Stimulated activated CD4-positive, alpha-beta T cell treated with anti-CD3 and anti-CD28 coated beads, Interleukin-15, amount 100 ng/mL, for 48 hours (primary cell): ENCODE results near the gene SELP.

Experiments used
- DNase-seq, 2 donors: peaks; one replicate each; pipeline ENCODE4 v3.0.0-alpha.2; 2020; ENCODE audit warnings: low read depth in 2 of 2

Gene SELP

DNA sequence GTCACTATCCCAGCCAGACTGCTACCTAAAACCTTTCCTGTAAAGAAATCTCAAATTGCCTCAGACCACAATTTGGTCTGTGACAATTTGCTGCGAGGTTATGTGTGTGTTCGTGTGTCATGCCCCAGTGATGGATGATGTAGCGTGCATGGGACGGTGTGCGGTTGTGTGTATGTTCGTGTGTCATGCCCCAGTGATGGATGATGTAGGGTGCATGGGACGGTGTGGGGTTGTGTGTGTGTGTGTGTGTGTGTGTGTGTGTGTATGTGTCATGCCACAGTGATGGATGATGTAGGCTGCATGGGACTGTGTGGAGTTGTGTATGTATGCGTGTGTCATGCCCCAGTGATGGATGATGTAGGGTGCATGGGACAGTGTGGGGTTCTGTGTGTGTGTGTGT lies 9.4 kb downstream of the SELP start:
- no peak for DNase-seq

DNA sequence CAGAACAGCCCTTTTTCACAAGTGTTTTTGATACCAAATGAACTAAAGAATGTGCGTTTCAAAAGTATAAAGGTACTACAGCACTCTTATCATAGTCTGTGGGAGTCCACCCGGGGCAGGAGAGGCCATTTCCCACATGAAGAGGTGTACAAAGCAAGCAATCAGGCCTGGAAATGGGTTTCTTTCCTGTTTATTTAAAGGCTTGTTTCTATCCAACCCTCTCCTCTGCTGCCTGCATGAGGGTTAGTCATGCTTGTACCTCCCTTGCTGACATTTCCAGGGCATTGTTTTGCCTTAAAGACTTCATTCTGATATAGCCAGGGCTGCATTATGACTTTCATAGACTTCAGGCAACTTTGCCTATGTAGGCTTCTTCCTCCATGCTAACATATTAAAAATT lies 11.6 kb downstream of the SELP start:
- no peak for DNase-seq

DNA sequence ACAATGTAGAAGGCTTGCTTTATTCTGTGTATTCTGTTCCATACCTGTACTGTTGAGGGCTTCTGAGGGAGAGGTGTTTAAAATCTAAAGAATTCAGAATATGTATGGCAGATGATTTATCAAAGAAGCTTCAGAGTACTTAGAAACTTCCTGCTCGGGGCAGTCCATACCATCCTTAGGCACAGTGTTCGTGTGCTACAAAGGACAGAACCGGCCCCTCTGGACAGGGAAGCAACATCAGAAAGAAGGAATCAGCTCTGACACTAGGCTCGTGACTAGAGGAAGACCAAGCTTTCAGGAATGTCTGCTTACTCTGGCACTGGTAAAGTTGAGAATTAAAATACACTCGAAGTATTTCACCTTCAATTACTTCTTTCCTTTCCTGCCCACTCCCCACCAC lies 14.1 kb downstream of the SELP start:
- DNase-seq, result no peak

DNA sequence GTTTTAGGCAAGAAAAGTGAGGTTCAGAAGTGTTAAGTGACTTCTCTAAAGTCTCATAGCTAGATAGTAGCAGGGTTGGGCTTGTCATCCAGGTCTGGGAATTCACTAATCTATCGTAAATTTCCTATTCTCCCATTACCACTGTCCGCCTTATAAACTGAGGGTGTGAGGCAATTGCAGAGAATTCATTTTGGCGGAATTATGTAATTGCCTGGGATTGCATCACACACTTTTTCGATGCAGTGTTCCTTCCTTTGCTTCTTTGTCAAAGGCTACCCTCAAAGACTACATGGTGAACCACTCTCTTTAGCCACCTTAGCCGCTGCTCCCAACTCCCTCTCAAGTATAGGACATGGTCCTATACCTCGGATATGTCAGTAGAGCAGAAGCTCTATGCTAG lies 19.1 kb downstream of the SELP start:
- no peak for DNase-seq

DNA sequence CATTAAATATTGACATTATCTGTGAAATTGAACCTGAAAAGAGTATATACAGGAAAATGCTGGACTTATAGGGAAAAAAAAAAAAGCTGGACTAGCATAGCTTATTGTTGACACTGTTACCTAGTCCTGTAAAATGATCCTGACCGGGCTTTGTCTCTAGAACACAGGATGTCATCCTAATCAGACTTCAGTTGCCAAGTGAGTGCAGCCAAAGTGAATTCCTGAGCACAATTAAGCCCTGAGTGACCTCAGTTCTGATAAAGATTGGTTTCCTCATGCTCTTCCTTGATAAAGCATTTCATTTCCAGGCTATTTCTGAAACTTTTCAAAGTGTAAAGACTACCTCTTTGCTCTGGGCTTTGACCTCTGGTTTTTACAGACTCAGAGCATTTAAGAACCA lies 19.8 kb downstream of the SELP start:
- DNase-seq, result no peak

DNA sequence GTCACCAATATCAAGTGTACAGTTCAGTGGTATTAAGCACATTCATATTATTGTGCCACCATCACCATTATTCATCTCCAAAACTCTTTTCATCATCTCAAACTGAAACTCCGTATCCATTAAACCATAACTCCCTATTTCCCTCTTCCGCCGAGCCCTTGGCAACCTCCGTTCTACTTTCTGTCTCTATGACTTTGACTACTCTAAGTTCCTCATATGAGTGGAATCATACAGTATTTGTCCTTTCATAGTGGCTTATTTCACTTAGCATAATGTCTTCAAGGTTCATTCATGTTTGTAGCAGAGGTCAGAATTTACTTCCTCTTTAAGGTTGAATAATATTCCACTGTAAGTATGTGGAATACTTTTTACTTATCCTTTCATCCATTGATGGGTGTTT lies 21.7 kb downstream of the SELP start:
- no peak for DNase-seq

DNA sequence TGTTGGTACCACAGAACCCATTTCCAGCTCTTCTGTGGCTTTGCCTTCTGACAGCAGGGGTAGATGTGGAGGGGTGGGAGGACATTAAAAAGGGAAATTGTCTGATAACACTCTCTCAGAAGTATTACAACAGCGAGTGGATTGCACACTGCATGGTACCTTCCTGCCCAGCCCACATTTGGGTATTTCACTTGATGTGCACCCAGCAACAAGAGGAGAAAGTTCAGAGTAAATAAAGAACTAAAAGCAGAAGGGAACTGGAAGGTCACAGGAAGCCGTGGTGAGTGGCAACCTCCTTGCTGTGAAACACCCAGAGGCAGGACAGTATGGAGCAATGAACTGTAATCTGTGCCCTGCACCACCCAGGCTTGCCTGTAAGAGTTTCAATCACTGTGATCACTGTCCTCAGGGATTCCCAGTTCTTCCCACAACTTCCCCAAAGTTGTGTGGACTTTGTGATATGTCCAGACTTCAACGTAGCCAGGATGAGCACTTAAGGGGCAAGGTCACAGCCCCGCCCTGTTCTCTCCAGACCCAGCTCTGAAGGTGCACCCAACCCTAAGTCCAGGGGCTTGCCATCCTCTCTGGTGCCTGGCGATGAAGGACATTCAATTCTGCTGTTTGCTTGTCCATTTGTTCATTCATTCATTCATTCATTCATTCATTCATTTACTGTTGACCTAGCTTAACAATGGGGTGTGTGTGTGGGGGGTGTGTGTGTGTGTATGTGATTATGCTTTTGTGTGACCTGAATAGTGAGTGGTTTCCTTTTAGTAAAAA lies 25.0 kb downstream of the SELP start:
- DNase-seq, result no peak

DNA sequence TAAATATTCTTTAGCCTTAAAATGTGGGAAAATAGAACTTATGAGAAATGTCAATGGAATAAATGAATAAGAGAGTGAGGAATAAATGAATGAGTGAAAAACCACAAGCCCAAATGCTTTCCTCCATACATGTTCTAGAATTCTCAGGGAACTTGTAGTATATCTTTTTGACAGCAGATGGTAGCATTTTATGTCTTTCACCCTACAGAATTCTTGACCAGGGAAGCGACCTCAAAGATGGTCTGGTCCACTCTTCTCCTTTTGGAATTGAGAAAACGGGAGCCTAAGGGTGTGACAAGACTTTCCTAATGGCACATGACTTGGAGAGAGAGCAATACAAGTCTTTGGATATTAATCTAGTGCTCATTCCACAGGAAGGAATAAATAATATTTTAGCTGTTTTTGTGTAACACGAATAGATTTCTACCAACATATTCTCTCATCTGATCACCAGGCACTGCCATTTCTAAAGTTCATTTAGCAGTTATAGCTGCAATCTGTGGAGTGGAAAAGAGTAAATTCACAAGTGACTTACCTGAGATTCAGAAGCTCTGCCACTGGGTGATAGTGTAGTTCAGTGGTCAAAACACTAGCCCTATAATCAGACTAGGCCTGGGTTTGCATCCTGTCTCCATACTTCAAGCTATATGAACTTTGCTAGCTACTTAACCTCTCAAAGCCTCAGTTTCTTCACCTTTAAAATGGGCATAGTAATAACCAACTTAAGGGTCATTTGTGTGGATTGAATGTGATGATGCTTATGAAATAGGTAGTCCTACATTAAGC lies 28.6 kb downstream of the SELP start:
- no peak for DNase-seq

DNA sequence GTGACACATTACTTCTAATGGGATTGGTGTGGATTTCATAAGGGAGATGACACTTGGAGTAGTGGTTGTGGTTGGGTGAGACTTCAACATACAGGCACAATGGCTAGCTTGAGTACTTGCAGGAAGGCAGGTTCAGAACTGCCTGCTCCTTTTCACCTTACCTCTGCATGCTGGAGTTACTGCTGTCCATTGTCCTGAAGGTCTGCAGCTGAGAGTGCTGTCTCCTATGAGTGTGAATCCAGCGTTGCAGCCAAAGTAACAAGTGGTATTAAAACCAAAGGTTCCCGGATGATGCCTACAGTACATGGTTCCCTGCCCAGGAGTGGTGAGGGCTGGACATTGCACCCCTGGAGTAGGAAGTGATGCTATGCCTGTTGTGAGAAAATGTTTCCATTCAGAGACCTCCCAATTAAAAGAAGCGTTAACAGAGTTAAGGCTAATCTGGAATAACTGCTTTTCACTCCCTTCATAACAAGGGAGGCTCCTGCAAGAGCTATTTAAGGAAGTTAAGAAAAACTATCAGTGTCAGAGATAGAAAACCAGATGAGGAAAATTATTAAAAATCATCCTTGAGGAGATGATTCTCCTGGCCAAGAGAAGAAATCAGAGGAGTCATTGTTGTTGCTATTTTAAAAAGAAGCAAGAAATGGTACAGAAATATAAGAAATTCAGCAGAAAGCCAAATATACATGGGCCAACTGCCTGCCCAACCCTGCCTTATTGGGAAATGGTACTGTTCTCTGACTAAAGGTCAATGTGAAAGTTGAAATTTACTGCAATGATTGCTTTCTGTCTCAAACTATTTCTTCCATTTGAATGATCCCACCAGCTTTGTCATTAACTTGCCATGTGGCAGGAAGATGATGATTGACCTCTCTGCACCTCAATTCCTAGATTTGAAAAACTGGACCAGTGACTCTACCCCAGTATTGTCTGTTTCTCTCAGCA lies 33.9 kb downstream of the SELP start:
- DNase-seq, result peak in 1 of 2 donors; percentile 17

DNA sequence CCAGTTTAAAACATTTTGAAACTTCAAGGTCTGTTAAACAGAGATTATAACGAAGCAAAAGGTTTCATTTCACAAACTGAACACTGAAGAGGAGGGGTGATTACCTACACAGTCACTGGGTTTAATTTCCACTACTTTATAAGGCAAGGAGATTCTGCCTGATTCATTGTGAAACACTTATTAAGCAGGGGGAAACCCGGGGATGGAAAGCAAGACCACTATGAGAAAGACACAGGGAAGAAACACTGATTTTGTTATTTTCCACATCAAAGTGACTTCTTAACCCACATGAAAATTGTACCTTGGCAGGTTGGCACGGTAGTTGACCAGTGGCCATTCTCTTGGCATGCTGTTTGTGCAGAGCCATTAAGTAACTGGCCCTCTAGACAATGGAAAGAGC lies 35.5 kb downstream of the SELP start:
- DNase-seq, result peak in 1 of 2 donors; percentile 35

DNA sequence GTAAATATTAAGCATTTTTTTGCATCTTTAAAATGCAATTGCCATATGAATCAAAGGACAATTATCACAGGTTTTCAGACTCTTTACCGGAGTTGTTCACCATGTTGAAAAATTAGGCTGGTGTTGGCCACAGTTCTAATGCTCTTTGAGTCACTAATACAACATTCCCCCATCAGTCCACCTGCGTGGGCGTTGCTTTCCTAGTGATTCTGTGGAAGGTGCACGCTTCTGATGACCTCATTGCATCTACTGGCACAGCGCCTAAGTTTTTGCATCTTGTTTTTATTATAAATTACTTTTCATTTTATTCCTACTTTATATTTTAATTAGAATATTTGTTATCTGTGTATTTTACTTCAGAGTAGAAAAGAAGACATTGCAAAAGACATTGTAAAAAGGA lies 39.0 kb downstream of the SELP start:
- DNase-seq, result no peak

DNA sequence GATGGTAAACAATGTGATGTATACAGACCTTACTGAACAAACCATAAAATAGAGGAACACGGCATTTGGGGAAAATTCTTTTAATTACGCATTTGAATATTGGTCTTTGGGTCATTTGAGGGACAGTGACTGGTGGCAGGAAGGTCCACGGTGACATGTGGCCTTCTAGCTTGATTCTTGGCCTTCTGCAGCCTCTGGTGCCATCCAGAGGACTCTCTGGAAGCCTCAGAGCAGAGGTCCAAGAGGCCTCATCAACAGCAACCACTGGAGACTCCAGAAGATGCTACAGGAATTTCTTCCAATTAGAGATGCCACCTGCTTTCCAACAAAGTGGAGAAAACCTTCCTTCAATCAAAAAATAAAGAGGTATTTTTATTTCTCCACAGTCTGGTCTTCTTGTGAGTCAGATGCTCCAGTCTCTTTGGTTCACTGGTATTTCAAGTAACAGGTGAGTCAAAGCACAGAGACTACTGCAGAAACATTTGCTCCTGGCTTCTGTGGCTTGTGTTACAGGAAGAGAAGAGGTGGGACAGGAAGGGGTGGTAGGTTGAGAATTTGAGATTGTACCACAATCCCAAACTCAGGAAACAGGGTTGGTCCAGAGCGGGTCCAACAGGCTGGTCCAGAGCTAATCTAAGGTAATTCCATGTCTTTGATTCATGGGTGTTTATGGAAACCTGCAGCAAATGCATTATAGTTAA lies 41.0 kb downstream of the SELP start:
- DNase-seq, result no peak

DNA sequence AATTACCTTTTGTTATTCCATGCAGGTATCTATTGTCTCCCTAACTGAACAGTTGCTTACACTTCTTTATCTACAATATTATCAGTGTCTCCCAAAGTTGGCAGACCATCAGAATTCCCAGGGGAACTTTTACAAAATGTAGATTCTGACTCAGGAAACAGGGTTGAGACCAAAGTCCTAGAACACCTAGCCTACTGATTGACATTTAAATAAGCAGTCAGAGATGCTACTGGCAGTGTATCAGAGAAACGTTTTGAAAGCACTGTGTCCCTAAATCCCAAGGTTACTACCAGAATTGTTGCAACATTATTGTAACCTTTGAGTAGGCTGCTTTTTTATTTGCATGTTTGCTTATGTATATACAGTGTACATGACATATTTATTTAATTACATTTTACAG lies 41.8 kb downstream of the SELP start:
- DNase-seq, result no peak

DNA sequence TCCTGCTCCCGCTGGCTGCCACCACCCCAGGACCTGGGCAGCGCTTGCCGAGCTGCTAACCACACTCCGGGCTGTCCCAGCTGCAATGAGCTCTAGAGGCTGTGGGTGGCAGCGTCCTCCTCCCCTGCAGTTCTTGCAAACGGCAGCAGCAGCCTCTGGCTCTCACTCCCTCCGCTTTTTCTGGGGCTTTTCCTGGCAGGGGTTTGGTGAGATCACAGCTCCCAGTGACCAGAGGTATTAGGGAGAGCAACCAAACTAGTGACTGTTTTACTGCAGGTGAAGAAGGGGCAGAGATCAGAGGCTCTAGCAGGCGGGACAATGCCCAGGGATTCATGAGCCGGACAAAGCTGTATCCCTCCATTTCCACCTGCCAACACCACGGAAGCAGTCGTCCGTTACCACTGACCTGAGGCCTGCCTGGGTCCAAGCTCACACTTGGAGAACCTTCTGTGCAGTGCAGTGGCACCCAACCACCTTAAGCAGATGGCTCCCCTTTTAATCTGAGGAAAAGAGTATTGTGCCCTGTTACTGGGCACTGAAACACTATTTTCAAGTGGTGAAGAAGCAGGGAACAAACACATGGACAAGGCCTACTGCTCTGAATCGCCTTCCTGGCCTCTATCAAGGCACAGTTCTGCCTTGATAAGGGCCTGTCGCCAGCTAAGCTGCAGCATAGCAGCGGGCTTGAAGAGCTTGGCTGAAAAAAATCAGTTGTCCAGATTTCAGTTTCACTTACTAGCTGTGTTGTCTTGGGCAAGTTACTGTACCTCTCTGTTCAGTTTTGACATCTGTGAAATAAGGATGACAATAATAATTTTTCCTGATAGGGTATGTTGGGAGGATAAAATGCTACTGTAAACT lies 43.3 kb downstream of the SELP start, which contains the start of gene F5:
Gene F5 (minus strand): TSS at position 87 of the 861 bp plus-strand sequence. CDS start 95 bp downstream, outside the sequence.
- peak; percentile 72 to 76 for DNase-seq

DNA sequence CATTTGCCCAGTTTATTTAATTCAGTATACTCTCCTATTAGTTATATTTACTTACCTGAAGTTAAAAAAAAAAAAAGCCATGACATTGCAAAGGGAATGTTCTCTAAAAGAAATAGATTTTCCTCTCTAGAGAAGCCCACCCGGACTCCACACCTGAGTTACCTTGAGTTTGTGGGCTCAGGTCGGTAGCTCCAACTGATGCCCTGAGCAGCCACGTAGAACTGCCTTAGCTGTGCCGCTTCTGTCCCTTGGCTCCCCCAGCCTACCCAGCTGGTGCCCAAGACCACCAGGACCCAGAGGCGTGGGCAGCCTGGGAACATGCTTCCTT lies 43.9 kb downstream of the SELP start:
- no peak for DNase-seq

DNA sequence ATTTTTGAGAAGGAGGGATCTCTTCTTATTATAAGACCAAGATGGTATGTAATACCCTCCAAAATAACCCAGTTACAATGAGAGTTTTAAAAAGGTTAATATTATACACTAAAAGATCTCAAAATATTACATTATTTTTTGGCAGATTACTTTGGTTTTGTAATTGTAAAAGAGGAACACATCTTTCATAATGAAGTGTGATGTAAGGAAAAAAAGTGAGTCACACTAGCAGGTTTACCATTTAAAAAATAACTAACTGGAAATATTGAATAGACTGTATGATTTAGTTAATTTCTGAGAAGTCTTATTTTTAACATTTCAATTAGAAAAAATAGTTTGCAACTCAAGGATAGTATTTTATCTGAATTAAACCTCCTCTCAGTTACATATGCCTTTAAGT lies 44.7 kb downstream of the SELP start:
- DNase-seq, result no peak

DNA sequence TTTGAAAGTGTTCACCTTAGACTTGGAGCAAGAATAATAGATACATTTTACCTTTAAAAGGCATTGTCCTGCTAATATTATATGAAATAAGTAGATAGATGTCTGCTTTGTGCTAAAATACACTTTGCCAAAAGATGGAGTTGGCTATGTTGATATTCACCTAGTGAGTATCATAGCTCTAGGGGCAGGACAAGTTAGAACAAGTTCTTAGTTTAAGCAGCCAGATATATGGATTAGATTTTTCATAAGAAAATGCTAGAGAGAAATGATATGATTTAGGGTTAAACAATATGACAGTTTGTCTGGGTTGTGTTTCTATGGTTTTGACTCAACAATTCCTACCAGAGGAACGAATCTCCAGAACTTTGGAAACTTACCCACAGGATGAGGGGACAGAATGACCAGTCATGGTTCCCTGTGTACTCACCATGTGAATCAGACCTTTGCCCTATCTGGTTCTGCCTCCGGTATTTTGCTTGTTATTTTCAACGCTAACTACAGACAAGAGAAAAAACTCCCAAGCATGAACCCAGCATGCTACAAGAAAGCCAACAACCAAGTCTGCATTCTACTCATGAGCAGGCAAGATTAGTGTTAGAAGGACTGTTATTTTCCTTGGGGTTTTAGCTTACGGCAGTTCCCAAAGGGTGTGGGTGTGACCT lies 45.3 kb downstream of the SELP start:
- DNase-seq, result no peak

DNA sequence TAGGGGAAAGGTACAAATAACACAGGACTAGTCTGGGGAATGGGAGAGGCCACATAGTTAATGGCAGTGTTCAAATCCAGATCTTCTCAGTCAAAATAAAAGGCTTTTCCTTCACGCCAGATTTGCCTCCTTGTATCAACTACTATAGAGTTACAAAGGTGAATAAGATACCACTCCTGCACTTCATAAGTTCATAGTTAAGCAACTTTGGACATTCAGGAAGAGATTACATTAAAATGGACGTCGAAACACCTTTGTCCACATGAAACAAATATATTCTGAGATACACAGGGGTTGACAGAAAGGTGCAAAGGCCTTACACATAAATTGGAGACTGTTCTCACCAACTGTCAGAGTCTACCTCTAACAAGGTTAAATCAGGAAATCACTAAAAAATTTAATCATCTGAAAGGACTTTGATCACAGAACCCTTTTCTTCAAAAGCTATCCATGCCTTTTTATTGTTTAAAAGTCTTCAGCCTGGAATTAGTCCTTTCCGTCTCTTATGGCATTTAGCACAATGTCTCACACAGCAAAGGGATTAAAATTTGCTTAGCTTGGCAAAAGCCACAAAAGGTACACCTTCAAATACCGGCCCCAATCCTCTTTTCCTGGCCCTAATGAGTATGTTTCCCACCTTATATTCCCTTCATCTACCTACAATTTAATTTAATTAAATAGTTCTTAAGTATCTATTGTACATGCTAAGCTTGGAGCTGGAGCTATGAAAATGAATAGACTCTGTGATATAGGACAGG lies 51.8 kb downstream of the SELP start:
- no peak for DNase-seq

DNA sequence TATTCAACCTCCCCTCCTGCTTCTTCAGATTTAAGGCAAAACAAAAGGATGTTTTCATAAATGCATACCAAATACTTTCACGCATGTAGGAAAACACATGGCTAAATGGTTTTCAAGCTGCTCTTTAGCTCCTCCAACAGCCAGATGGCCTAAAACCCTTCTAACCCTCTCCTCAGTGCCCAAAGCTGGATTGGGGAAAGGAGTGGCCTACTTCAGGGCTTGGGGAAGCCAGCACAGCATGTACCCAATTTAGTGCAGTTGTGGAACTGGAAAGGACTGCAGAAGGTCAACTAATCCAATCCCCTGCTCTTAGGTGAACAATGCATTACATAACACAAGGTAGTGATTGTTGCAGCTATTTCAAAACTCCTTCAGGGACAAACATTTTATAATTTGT lies 53.0 kb downstream of the SELP start:
- DNase-seq, result no peak
